K562 (cell line): ENCODE data around the gene ITGA3. TPM values are rescaled to one million over a fixed set of nuclear protein-coding genes. Genes with fewer than 3 reads are reported as not detected.
A peak's percentile ranks its signal among the peaks of the same experiment; 100 is the strongest.

Experiments used
- ATAC-seq: fragments of 200-7000 bp; cut with Tn5 transposase; 3 replicates; pipeline ENCODE4 v1.9.1; 2020; ENCODE audit warnings: moderate library complexity
- BruUV-seq: library from RNA; stranded (reverse); fragments of 400-500 nt; replicated peaks from 2 replicates; lab custom pipeline; 2021; lab: Mats Ljungman, UMichigan
- CTCF ChIA-PET: fragments of 300-600 bp; formaldehyde crosslinking; extraction: SDS; loops from one replicate; lab custom pipeline; 2021; ENCODE audit warnings: low intra/inter-chr PET ratio; lab: Yijun Ruan, JAX
- POLR2A ChIA-PET: fragments of 300-600, 350-650 bp; sonication (Branson Sonifier 250); formaldehyde crosslinking; extraction: SDS; loops from one replicate; lab custom pipeline; 2021; ENCODE audit warnings: antibody characterized with exemption, inconsistent platforms; lab: Yijun Ruan, JAX
- DNase-seq, 4 experiments: peaks; one replicate each; pipeline versions ENCODE4 v3.0.0 to v3.0.0-alpha.2; 2011 to 2018; ENCODE audit warnings: low spot score in 3 of 4, mixed read lengths in 3 of 4; ENCODE audit errors: extremely low read depth in 1 of 4
- FAIRE-seq: peaks from 2 replicates; lab custom pipeline; 2011; peaks lifted over from hg19 to GRCh38; lab: Jason Lieb, UNC
- H2AFZ ChIP-seq: 2 replicates; pipeline ENCODE4 v1.6.0; 2011; ENCODE audit warnings: low read depth, low read length, control low read depth, inconsistent platforms
- H3K27ac ChIP-seq: fragments of 200-600 bp; 3 replicates; pipeline ENCODE4 v1.8.0; 2011; ENCODE audit warnings: low read depth, mild to moderate bottlenecking, control low read depth, inconsistent platforms, low read length, moderate library complexity, mixed read lengths; ENCODE audit errors: extremely low read depth
- H3K27me3 ChIP-seq, 2 experiments: fragments of 300-600 bp in 1 of 2; 2 replicates in 1 of 2; 3 replicates in 1 of 2; pipeline versions ENCODE4 v1.6.0 to v1.8.0; 2011; ENCODE audit warnings: inconsistent platforms in 2 of 2, low read length in 2 of 2, mild to moderate bottlenecking in 1 of 2, mixed read lengths in 1 of 2, moderate library complexity in 1 of 2; ENCODE audit not compliant: control insufficient read depth in 2 of 2, insufficient read depth in 2 of 2
- H3K36me3 ChIP-seq: fragments of 300-600 bp; 3 replicates; pipeline ENCODE4 v1.8.0; 2011; ENCODE audit warnings: mild to moderate bottlenecking, low read length, inconsistent platforms; ENCODE audit not compliant: control insufficient read depth, insufficient read depth
- H3K4me1 ChIP-seq, 2 experiments: fragments of 200-600 bp in 1 of 2; replicated peaks in 1 of 2; 2 replicates in 1 of 2; 3 replicates in 1 of 2; pipeline versions ENCODE4 v1.5.1 to v1.8.0; 2011; ENCODE audit warnings: inconsistent platforms in 2 of 2, low read length in 2 of 2, mild to moderate bottlenecking in 1 of 2, mixed read lengths in 1 of 2, moderate library complexity in 1 of 2; ENCODE audit not compliant: control insufficient read depth in 2 of 2, insufficient read depth in 2 of 2
- H3K4me2 ChIP-seq: 2 replicates; pipeline ENCODE4 v1.6.1; 2011; ENCODE audit warnings: low read length, control low read depth, inconsistent platforms, mixed read lengths; ENCODE audit not compliant: insufficient read depth
- H3K4me3 ChIP-seq: fragments of 200-600 bp; sonication (generic), shearing (Covaris generic); 2 replicates; pipeline ENCODE4 v1.5.1; 2016; ENCODE audit warnings: control low read depth, inconsistent platforms
- H3K79me2 ChIP-seq: fragments of 200-600 bp; 3 replicates; pipeline ENCODE4 v1.8.0; 2011; ENCODE audit warnings: low read length, inconsistent platforms; ENCODE audit not compliant: control insufficient read depth, insufficient read depth
- H3K9ac ChIP-seq, 2 experiments: 2 replicates each; pipeline versions ENCODE4 v1.6.0 to v1.6.1; 2011; ENCODE audit warnings: low read depth in 2 of 2, low read length in 2 of 2, control low read depth in 1 of 2, inconsistent platforms in 1 of 2, mild to moderate bottlenecking in 1 of 2, mixed read lengths in 1 of 2; ENCODE audit not compliant: insufficient read depth in 1 of 2
- H3K9me1 ChIP-seq: one replicate; pipeline ENCODE4 v1.6.0; 2011; ENCODE audit warnings: inconsistent platforms, mild to moderate bottlenecking, low read length, moderate library complexity; ENCODE audit not compliant: control insufficient read depth, insufficient read depth
- H3K9me3 ChIP-seq: replicated peaks from 2 replicates; pipeline ENCODE4 v1.5.1; 2011; ENCODE audit warnings: low read depth, low read length, inconsistent platforms; ENCODE audit not compliant: control insufficient read depth, insufficient read depth
- H4K20me1 ChIP-seq: replicated peaks from 2 replicates; pipeline ENCODE4 v1.6.1; 2011; ENCODE audit warnings: low read length, inconsistent platforms, mixed read lengths; ENCODE audit not compliant: control insufficient read depth, insufficient read depth
- BHLHE40 ChIP-seq: IDR thresholded peaks from 2 replicates; pipeline ENCODE4 v1.6.1; 2011; ENCODE audit warnings: low read length, improper control_type of control experiment
- UBTF ChIP-seq, 2 experiments: IDR thresholded peaks; 2 replicates each; pipeline ENCODE4 v1.6.1; 2012; ENCODE audit warnings: improper control_type of control experiment in 2 of 2, low read depth in 2 of 2, low read length in 2 of 2, borderline replicate concordance in 1 of 2
- WGBS: fragments of 100-300 bp; shearing (Covaris generic); methylation state at CpG from one replicate; pipeline ENCODE4 v1.1.6; 2016; ENCODE audit warnings: low coverage, mixed read lengths; ENCODE audit not compliant: insufficient coverage; ENCODE audit errors: missing lambda C conversion rate; 5-methylcytosine and 5-hydroxymethylcytosine counted together
- in situ Hi-C: fragments of 300-500 bp; cut with MboI; formaldehyde crosslinking; loops from 4 replicates; pipeline ENCODE4 v1.15.0; 2018; ENCODE audit warnings: inconsistent platforms, mixed read lengths
- intact Hi-C: fragments of 100-400 bp; cut with micrococcal nuclease; formaldehyde crosslinking; loops from 2 replicates; pipeline ENCODE4 v1.14.2; 2022
- polyA plus RNA-seq, 8 experiments: library from polyadenylated mRNA; depleted of rRNA in 4 of 8; stranded (reverse) in 5 of 8; unstranded in 3 of 8; fragments of >200 nt; fragmentation: Nextera tagmentation in 2 of 8; fragmentation: Illumina TruSeq in 1 of 8; extraction: Ambion mirVana in 2 of 8; extraction: Trizol in 1 of 8; gene quantifications; 2 replicates each; pipeline versions ENCODE4 v1.2.1 to v1.2.3, GENCODE V29; 2011 to 2014; ENCODE audit warnings: inconsistent platforms in 1 of 8, missing spikeins in 1 of 8
- total RNA-seq, 7 experiments: library from RNA; depleted of rRNA in 6 of 7; stranded (reverse); fragments of >200 nt in 6 of 7; fragmentation: Illumina TruSeq in 2 of 7; extraction: Trizol in 2 of 7; gene quantifications; 2 replicates each; pipeline versions ENCODE4 v1.2.1 to v1.2.3, GENCODE V29; 2011 to 2021; ENCODE audit warnings: low replicate concordance in 1 of 7

Gene ITGA3
- total and polyA plus RNA-seq, 9 of the 15 experiments (the other 6 are each of a cell fraction or from before 2014, with no cell fraction given): 0.03 to 0.75 (median 0.14) TPM; not detected in 2

- ATAC-seq: no peak
- intact Hi-C loops: no loop called here
- CTCF ChIA-PET: no interaction called here
Observed at GRCh38 chr17:50110591-50111349, 54.9 kb downstream of the ITGA3 start.

More at GRCh38 chr17:50110591-50111349, 54.9 kb downstream of the ITGA3 start:
- FAIRE-seq (no peak), DNase-seq (no peak)
- H3K4me1 ChIP-seq: peaks cover 8 to 41% of the 10 kb centered on the region in 2 experiments
- POLR2A ChIA-PET: interaction anchor here (0.6 to 1.6 kb wide), 4 partner anchors 10 to 50 kb away, joined by 3 to 4 read pairs (median 3); no protein-coding TSS in a partner anchor
- H3K36me3 ChIP-seq: no peaks in the 10 kb centered on the region
- H3K4me2 ChIP-seq: no peak overlapping the region
- peaks cover 0 to 15% of the 10 kb centered on the region in 2 experiments; a peak in 1 of 5 replicates for H3K27me3 ChIP-seq
- no peaks in the 10 kb centered on the region for H3K79me2 ChIP-seq
- no peaks in the 10 kb centered on the region for H3K9me3 ChIP-seq
- H3K9ac ChIP-seq: peak overlapping the region in 1 of 2 experiments; percentile 13; a peak in 1 of 4 replicates
- no peak overlapping the region for H2AFZ ChIP-seq
- peaks cover 6% of the 10 kb centered on the region for H4K20me1 ChIP-seq
- in situ Hi-C loops: no loop called here
- no peaks in the 10 kb centered on the region for H3K9me1 ChIP-seq
- no peak overlapping the region for H3K4me3 ChIP-seq
- TF ChIP-seq UBTF (IDR thresholded peaks at IDR 0.05; ENCODE audit: borderline replicate concordance in 1 of 2, low read depth in 2 of 2, low read length in 2 of 2): no peak
- peak; percentile 40; the same call in 1 of the 2 replicates for TF ChIP-seq BHLHE40
- BruUV-seq: no TSS peak
- 29% methylated on average over 17 of the region's 19 CpGs for WGBS
- H3K27ac ChIP-seq: no peak overlapping the region
